GM10266 (cell line): ENCODE results near the gene CDC42BPA.
"Not testable (repeated sequence)": the region's sequence is repeated elsewhere in the genome, so short reads cannot be mapped to it uniquely, and the experiment has no call there.

Experiments
- DNase-seq: peaks from one replicate; pipeline ENCODE4 v3.0.0; 2012; ENCODE audit errors: extremely low spot score
- CTCF ChIP-seq: IDR thresholded peaks from 2 replicates; pipeline ENCODE4 v1.5.1; 2012; ENCODE audit warnings: mild to moderate bottlenecking, low read depth; ENCODE audit not compliant: control insufficient read depth, insufficient read depth; ENCODE audit errors: missing control alignments

Gene CDC42BPA

DNA sequence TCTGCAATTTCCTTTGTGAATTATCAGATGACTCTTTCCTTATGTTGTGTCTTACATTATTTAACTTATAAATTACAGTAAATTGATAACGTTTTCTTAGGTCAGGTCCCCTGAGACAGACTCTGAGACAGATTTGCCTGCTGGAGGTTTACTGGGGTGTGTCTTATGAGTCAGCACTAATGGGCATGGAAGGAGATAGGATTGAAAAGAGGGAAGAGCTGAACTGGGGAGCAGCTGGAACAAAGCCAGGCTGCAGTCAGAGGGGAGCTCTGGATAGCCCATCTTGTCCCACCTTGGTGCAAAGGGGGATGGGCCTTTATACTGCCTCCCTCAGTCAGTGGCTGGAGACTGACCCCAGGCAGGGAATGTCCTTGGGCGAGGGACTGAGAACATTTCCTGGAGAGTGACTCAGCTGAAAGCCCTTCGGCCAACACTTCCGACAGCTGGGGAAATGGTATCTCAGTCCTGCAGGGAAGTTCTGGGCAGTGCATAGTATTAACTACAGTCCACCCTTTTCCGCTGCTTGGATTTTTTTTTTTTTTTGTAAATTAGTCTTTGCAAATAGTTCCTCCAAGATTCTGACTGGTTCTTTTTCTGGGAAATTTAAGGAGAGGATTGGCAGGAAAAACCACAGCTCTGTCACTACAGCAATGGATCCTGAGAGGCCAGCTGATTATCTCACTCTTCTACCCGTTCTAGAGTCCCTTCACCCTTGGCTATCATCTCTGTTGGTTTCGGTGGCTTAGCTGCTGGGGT lies 39.1 kb upstream of the CDC42BPA start:
- DNase-seq: no peak
- TF ChIP-seq CTCF: no peak

DNA sequence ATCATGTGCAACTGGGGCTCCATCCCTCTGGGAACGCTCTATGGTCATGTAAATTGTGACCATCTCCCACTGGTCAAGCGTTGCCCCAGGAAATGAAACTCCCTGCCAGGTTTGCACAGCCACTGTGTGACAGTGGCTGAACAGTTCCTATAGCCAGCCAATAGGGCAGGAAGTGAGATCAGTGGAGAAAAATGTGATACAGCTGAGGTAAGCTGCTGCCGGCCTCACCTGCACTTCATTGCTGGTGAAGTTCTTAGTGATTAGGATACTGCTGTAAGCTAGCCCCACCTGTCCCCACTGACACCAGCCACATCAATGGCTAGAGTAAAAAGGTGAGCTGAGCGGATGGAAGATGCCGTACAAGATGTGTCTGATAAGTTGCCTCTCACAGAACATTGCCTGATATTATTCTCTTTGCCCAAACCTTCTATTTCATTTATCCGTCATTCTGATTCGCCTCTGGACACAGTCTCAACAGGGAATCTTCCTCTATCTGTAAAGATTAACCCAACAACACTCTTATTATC lies 38.4 kb upstream of the CDC42BPA start:
- no peak for TF ChIP-seq CTCF
- DNase-seq: no peak

DNA sequence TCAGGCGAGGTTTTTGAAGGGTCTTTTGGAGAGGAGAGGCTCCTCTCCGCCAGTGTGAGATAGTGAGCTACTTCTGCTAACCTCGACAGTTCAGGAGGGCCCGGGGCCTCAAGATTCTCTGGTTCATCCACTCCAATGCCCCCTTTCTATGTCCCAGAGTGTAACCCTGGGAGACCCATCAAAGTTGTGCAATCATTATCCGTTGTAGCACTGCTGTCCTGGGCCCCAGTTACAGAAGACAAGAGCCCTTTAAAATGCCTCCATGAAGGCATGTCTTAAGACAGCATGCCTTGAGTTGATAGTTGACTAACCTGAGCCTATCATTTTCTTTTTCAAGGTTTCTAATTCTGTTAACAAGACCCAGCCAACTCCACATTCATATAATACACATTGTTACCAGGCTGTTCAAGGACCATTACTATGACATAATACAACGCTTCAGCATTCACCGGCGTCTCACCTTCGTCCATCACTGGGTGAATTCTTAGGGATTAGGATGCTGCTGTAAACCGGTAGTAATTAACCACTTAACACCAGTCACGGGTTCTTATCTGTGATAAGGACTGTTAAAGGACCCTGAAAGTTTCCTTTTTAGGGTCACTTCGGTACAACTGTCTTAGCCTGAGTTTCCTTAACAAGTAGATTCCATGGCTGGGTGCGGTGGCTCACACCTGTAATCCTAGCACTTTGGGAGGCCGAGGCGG lies 37.4 kb upstream of the CDC42BPA start:
- no peak for DNase-seq
- TF ChIP-seq CTCF: no peak

DNA sequence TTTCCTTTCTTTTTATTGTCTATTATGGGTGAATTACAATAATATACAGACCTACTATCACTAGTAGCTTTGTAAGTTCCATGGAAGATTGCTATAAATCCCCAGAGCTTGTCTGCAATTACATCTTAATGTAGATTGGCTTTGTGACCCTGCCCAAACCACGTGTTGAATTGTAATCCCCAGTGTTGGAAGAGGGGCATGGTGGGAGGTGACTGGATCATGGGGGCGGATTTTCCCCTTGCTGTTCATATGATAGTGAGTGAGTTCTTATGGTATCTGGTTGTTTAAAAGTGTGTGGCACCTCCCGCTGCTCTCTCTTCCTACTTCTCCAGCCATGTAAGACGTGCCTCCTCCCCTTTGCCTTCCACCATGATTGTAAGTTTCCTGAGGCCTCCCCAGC lies 34.9 kb upstream of the CDC42BPA start:
- no peak for DNase-seq
- TF ChIP-seq CTCF: no peak

- DNase-seq: not testable (repeated sequence)
These were observed 33.9 kb upstream of the CDC42BPA start for GRCh38 chr1:227352164-227352563.

GRCh38 chr1:227351443-227351842 lies 33.2 kb upstream of the CDC42BPA start:
- TF ChIP-seq CTCF: no peak
- DNase-seq: no peak

- no peak for DNase-seq
- TF ChIP-seq CTCF: no peak
These were observed 31.7 kb upstream of the CDC42BPA start for GRCh38 chr1:227349967-227350366.
